T-helper 9 cell (primary cell): Measurements from ENCODE around the gene MAP1LC3A.

Experiments used
- DNase-seq: peaks from one replicate; pipeline ENCODE4 v3.0.0-alpha.2; 2020

The MAP1LC3A gene

GRCh38 chr20:34530342-34530741 lies 28.2 kb upstream of the MAP1LC3A start:
- no peak for DNase-seq

GRCh38 chr20:34531608-34532265 lies 26.8 kb upstream of the MAP1LC3A start:
- no peak for DNase-seq

GRCh38 chr20:34532320-34532719 lies 26.2 kb upstream of the MAP1LC3A start:
- no peak for DNase-seq

- DNase-seq: no peak
Measured at GRCh38 chr20:34532756-34533155, 25.8 kb upstream of the MAP1LC3A start.

- DNase-seq: no peak
Measured at GRCh38 chr20:34534391-34535165, 23.9 kb upstream of the MAP1LC3A start.

GRCh38 chr20:34535301-34535840 lies 23.1 kb upstream of the MAP1LC3A start:
- DNase-seq: no peak

- DNase-seq: no peak
Measured at GRCh38 chr20:34535857-34536256, 22.7 kb upstream of the MAP1LC3A start.

- DNase-seq: peak; percentile 45
Measured at GRCh38 chr20:34536798-34537394, 21.6 kb upstream of the MAP1LC3A start.

GRCh38 chr20:34537651-34538050 lies 20.9 kb upstream of the MAP1LC3A start:
- DNase-seq: no peak

GRCh38 chr20:34538671-34539123 lies 19.8 kb upstream of the MAP1LC3A start:
- DNase-seq: peak; percentile 44

- DNase-seq: no peak
Measured at GRCh38 chr20:34539756-34540155, 18.8 kb upstream of the MAP1LC3A start.

GRCh38 chr20:34540596-34541263 lies 17.8 kb upstream of the MAP1LC3A start:
- no peak for DNase-seq

- DNase-seq: peak; percentile 27
Measured at GRCh38 chr20:34541264-34541901, 17.1 kb upstream of the MAP1LC3A start.

- no peak for DNase-seq
Measured at GRCh38 chr20:34541917-34542316, 16.6 kb upstream of the MAP1LC3A start.

- DNase-seq: no peak
Measured at GRCh38 chr20:34542439-34542838, 16.1 kb upstream of the MAP1LC3A start.

GRCh38 chr20:34543463-34544056 lies 15.0 kb upstream of the MAP1LC3A start:
- no peak for DNase-seq

GRCh38 chr20:34544109-34544796 lies 14.3 kb upstream of the MAP1LC3A start:
- DNase-seq: peak; percentile 9

GRCh38 chr20:34546751-34547181 lies 11.8 kb upstream of the MAP1LC3A start:
- DNase-seq: no peak

GRCh38 chr20:34547844-34548613 lies 10.5 kb upstream of the MAP1LC3A start:
- DNase-seq: no peak

- no peak for DNase-seq
Measured at GRCh38 chr20:34549291-34549928, 9.1 kb upstream of the MAP1LC3A start.
